CD8-positive, alpha-beta memory T cell (primary cell): Measurements from ENCODE around the gene HOTAIR. TPM values are rescaled to one million over a fixed set of nuclear protein-coding genes. Genes with fewer than 3 reads are reported as not detected.

ENCODE experiments used
- CTCF ChIA-PET: fragments of 350-600 bp; sonication (Branson Sonifier 250); formaldehyde crosslinking; loops from one replicate; lab custom pipeline; 2021; ENCODE audit warnings: antibody characterized with exemption; lab: Charles Lee
- POLR2A ChIA-PET: fragments of 350-600 bp; sonication (Branson Sonifier 250); formaldehyde crosslinking; loops from one replicate; lab custom pipeline; 2021; ENCODE audit warnings: antibody characterized with exemption; lab: Charles Lee
- DNase-seq, 5 donors: peaks; one replicate each; pipeline versions ENCODE4 v3.0.0 to v3.0.0-alpha.2; 2020 to 2022; ENCODE audit warnings: mixed read lengths in 1 of 5
- H3K27ac ChIP-seq: one replicate; pipeline ENCODE4 v1.7.0; 2013; ENCODE audit warnings: low read depth, mild to moderate bottlenecking, low read length, moderate library complexity
- H3K27me3 ChIP-seq: 2 replicates; pipeline ENCODE4 v1.7.0; 2013; ENCODE audit warnings: low read length, mild to moderate bottlenecking; ENCODE audit not compliant: insufficient read depth, poor library complexity, severe bottlenecking
- H3K36me3 ChIP-seq: 2 replicates; pipeline ENCODE4 v1.7.0; 2013; ENCODE audit warnings: mild to moderate bottlenecking, low read length, moderate library complexity; ENCODE audit not compliant: insufficient read depth
- H3K4me1 ChIP-seq: 2 replicates; pipeline ENCODE4 v1.7.0; 2013; ENCODE audit warnings: mild to moderate bottlenecking, low read length, moderate library complexity; ENCODE audit not compliant: insufficient read depth
- H3K4me3 ChIP-seq: 2 replicates; pipeline ENCODE4 v1.7.0; 2013; ENCODE audit warnings: mild to moderate bottlenecking, low read length
- H3K9me3 ChIP-seq: 2 replicates; pipeline ENCODE4 v1.7.0; 2013; ENCODE audit warnings: mild to moderate bottlenecking, low read length
- H3K27ac Mint-ChIP-seq, 8 donors: one replicate each; pipeline ENCODE4 v1.8.0; 2020 to 2021; ENCODE audit warnings: mixed read lengths in 8 of 8, mild to moderate bottlenecking in 6 of 8, inconsistent platforms in 3 of 8, moderate library complexity in 3 of 8
- H3K27me3 Mint-ChIP-seq, 2 donors: one replicate each; pipeline ENCODE4 v1.8.0; 2020 to 2021; ENCODE audit warnings: mixed read lengths in 2 of 2, mild to moderate bottlenecking in 1 of 2, moderate library complexity in 1 of 2
- H3K36me3 Mint-ChIP-seq, 3 donors: one replicate each; pipeline ENCODE4 v1.8.0; 2020 to 2021; ENCODE audit warnings: mixed read lengths in 3 of 3, inconsistent platforms in 1 of 3, mild to moderate bottlenecking in 1 of 3
- H3K4me1 Mint-ChIP-seq, 3 donors: one replicate each; pipeline ENCODE4 v1.8.0; 2020 to 2021; ENCODE audit warnings: mixed read lengths in 3 of 3, inconsistent platforms in 1 of 3, mild to moderate bottlenecking in 1 of 3
- H3K4me3 Mint-ChIP-seq, 7 donors: one replicate each; pipeline ENCODE4 v1.8.0; 2020 to 2021; ENCODE audit warnings: mixed read lengths in 7 of 7, mild to moderate bottlenecking in 6 of 7, moderate library complexity in 4 of 7, inconsistent platforms in 2 of 7
- H3K9me3 Mint-ChIP-seq, 5 donors: one replicate each; pipeline ENCODE4 v1.8.0; 2020 to 2022; ENCODE audit warnings: mixed read lengths in 5 of 5, mild to moderate bottlenecking in 3 of 5, moderate library complexity in 2 of 5, inconsistent platforms in 1 of 5
- polyA plus RNA-seq: library from polyadenylated mRNA; unstranded; fragments of 300-500 nt; fragmentation: Illumina TruSeq; gene quantifications from one replicate; pipeline ENCODE4 v1.2.3, GENCODE V29; 2021
- total RNA-seq, 2 experiments: library from RNA; stranded (reverse); gene quantifications; one replicate each; pipeline ENCODE4 v1.2.3, GENCODE V29; 2021

Gene HOTAIR
- total and polyA plus RNA-seq, 3 experiments from 2014 or later, result not detected

DNA sequence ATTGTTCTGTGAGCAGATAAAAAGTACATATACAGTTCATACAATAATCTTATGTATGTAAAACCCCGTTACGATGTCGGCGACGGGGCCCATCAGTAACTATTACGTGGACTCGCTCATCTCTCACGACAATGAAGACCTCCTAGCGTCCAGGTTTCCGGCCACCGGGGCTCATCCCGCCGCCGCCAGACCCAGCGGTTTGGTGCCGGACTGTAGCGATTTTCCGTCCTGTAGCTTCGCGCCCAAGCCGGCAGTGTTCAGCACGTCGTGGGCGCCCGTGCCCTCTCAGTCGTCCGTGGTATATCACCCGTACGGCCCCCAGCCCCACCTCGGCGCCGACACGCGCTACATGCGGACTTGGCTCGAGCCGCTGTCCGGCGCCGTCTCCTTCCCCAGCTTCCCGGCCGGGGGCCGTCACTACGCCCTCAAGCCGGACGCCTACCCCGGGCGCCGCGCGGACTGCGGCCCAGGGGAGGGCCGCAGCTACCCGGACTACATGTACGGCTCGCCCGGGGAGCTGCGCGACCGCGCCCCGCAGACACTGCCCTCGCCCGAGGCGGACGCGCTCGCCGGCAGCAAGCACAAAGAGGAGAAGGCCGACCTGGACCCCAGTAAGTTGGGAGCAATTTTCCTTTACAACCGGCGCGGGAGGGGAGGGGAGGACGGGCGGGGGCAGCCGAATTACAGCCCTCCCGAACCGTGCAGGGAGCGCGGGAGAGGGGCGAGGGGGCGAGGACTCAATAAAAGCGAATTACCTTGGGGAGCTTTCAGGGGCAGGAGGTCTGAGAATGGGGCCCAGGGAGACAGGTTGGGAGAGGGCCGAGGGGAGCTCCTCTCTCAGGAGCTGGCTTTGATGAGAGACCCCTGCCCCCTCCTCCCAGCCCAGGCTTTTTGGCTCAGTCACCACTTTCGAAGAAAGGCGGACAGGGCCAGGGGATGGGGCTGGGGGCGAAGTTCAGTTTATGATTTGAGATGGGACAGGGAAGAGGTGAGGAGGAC, 25.7 kb upstream of the HOTAIR start, which contains the start of gene HOXC9:
TSS of gene HOXC9 (plus strand) at position 46 of the 999 bp plus-strand sequence. CDS start at position 74, 28 bp downstream.
- POLR2A ChIA-PET, result interaction anchor here (1.2 kb wide), 1 partner anchor 191 kb away, joined by 5 read pairs; no protein-coding TSS in a partner anchor
- Mint-ChIP-seq H3K27ac (peak within 1 kb of the TSS in 2 of 8 donors; percentile 34 to 78), H3K27me3 (peaks cover 89 to 94% of the 10 kb centered on the region in 2 donors), H3K36me3 (no peaks in the 10 kb centered on the region), H3K9me3 (peaks cover 0 to 2% (median 0%) of the 10 kb centered on the region in 5 donors), H3K4me3 (peak within 1 kb of the TSS; percentile 32 to 65 (median 51)), H3K4me1 (peaks cover 22 to 49% (median 23%) of the 10 kb centered on the region in 3 donors)
- Histone ChIP-seq H3K4me1 (peaks cover 34% of the 10 kb centered on the region), H3K27me3 (peaks cover 91% of the 10 kb centered on the region), H3K27ac (peak within 1 kb of the TSS; percentile 65), H3K36me3 (no peaks in the 10 kb centered on the region), H3K9me3 (no peaks in the 10 kb centered on the region), H3K4me3 (peak within 1 kb of the TSS; percentile 26)
- no peak for DNase-seq
- CTCF ChIA-PET, result interaction anchor here (0.6 to 15.2 kb wide), 8 partner anchors 8 to 216 kb away, joined by 3 to 216 read pairs (median 3); partner anchors contain the start of gene HOXC8

DNA sequence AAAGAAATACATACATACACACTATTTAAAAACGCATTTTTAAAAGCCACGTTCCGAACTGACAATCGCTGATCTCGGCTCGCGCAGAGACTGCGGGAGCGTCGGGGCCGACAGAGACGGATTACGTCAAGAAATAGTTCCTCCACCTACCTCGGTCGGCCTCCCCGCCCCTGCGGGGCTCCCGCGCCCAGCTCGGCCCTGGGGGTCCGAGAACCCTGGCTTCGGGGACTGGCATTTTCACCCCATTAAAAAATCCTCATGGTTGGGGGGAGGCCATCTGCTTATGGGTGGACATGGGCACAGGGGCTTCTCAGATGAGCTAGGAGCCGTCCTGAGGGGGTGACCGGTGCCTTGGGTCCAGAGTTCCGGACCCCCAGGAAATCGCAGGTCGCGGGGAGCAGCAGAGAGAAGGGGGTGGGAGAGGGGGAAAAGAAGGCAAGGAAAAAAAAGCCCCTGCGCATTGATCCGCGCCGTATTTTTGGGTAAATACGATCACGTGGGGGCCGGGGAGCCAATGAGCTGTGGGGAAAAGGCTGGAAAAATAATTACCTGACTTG, 24.9 kb upstream of the HOTAIR start:
- Histone ChIP-seq H3K4me3 (peak overlapping the region; percentile 26), H3K27ac (peak overlapping the region; percentile 65), H3K36me3 (no peaks in the 10 kb centered on the region), H3K9me3 (no peaks in the 10 kb centered on the region), H3K4me1 (peaks cover 41% of the 10 kb centered on the region), H3K27me3 (peaks cover 91% of the 10 kb centered on the region)
- Mint-ChIP-seq H3K36me3 (no peaks in the 10 kb centered on the region), H3K27ac (peak overlapping the region in 1 of 8 donors; percentile 43), H3K27me3 (peaks cover 91 to 94% of the 10 kb centered on the region in 2 donors), H3K4me3 (peak overlapping the region; percentile 23 to 65 (median 51)), H3K4me1 (peaks cover 28 to 54% (median 31%) of the 10 kb centered on the region in 3 donors), H3K9me3 (peaks cover 0 to 2% (median 0%) of the 10 kb centered on the region in 5 donors)
- DNase-seq, result no peak
- ChIA-PET CTCF (interaction anchor here (0.6 to 15.2 kb wide), 10 partner anchors 9 to 217 kb away, joined by 3 to 216 read pairs (median 3); partner anchors contain the start of genes HOXC5 and HOXC8), POLR2A (interaction anchor here (1.2 kb wide), 1 partner anchor 192 kb away, joined by 5 read pairs; no protein-coding TSS in a partner anchor)

DNA sequence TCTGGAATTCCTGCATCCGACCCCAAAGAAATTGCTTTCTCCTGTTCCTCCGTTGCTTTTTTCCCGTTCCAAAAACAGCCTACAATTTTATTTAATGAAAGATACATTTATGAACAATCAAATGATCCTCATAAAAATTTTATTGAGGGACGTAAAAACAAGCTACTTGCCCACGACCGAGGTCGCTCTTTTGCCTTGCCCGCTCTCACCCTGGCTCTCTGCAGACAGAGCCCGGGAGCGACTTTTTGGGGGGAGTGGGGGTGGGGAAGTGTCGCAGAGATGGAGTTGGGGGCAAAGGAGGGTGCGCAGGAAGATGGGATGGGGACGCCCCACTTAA, 24.1 kb upstream of the HOTAIR start:
- ChIA-PET POLR2A (no interaction called here), CTCF (interaction anchor here (1.2 to 15.2 kb wide), 3 partner anchors 10 to 206 kb away, joined by 3 to 216 read pairs (median 5); partner anchors contain the start of genes HOXC5 and HOXC8)
- peak overlapping the region in 2 of 8 donors; percentile 34 to 43 for H3K27ac Mint-ChIP-seq
- peaks cover 91% of the 10 kb centered on the region for H3K27me3 ChIP-seq
- H3K36me3 ChIP-seq, result no peaks in the 10 kb centered on the region
- peaks cover 0 to 3% (median 1%) of the 10 kb centered on the region in 5 donors for H3K9me3 Mint-ChIP-seq
- H3K36me3 Mint-ChIP-seq, result no peaks in the 10 kb centered on the region
- no peak for DNase-seq
- peaks cover 28 to 61% (median 36%) of the 10 kb centered on the region in 3 donors for H3K4me1 Mint-ChIP-seq
- H3K27ac ChIP-seq, result no peak overlapping the region
- peaks cover 90 to 94% of the 10 kb centered on the region in 2 donors for H3K27me3 Mint-ChIP-seq
- no peaks in the 10 kb centered on the region for H3K9me3 ChIP-seq
- peak overlapping the region in 2 of 7 donors; percentile 45 to 59 for H3K4me3 Mint-ChIP-seq
- peaks cover 46% of the 10 kb centered on the region for H3K4me1 ChIP-seq
- H3K4me3 ChIP-seq, result no peak overlapping the region

- Mint-ChIP-seq H3K27ac (peak overlapping the region in 1 of 8 donors; percentile 43), H3K4me1 (peaks cover 31 to 66% (median 40%) of the 10 kb centered on the region in 3 donors), H3K36me3 (no peaks in the 10 kb centered on the region), H3K27me3 (peaks cover 91 to 94% of the 10 kb centered on the region in 2 donors), H3K4me3 (peak overlapping the region in 5 of 7 donors; percentile 8 to 71 (median 27)), H3K9me3 (peaks cover 0 to 6% (median 2%) of the 10 kb centered on the region in 5 donors)
- H3K27me3 ChIP-seq, result peaks cover 91% of the 10 kb centered on the region
- H3K9me3 ChIP-seq, result no peaks in the 10 kb centered on the region
- no peak overlapping the region for H3K4me3 ChIP-seq
- CTCF ChIA-PET, result interaction anchor here (1.2 to 15.2 kb wide), 4 partner anchors 10 to 207 kb away, joined by 3 to 216 read pairs (median 5); partner anchors contain the start of genes HOXC5 and HOXC8
- POLR2A ChIA-PET, result no interaction called here
- H3K27ac ChIP-seq, result no peak overlapping the region
- H3K4me1 ChIP-seq, result peaks cover 46% of the 10 kb centered on the region
- no peak for DNase-seq
- no peaks in the 10 kb centered on the region for H3K36me3 ChIP-seq
These were observed 23.6 kb upstream of the HOTAIR start for GRCh38 chr12:53998110-53998899.

- no peak overlapping the region for H3K27ac ChIP-seq
- H3K27me3 ChIP-seq, result peaks cover 94% of the 10 kb centered on the region
- peaks cover 0 to 7% (median 2%) of the 10 kb centered on the region in 5 donors for H3K9me3 Mint-ChIP-seq
- no peaks in the 10 kb centered on the region for H3K9me3 ChIP-seq
- no peaks in the 10 kb centered on the region for H3K36me3 ChIP-seq
- ChIA-PET POLR2A (interaction anchor here (0.8 kb wide), 1 partner anchor 173 kb away, joined by 5 read pairs; no protein-coding TSS in a partner anchor), CTCF (interaction anchor here (1.2 to 15.2 kb wide), 5 partner anchors 8 to 208 kb away, joined by 3 to 216 read pairs (median 4); partner anchors contain the start of gene HOXC10)
- H3K4me3 ChIP-seq, result no peak overlapping the region
- H3K36me3 Mint-ChIP-seq, result no peaks in the 10 kb centered on the region
- H3K27me3 Mint-ChIP-seq, result peaks cover 91 to 94% of the 10 kb centered on the region in 2 donors
- no peak for DNase-seq
- H3K4me1 ChIP-seq, result peaks cover 46% of the 10 kb centered on the region
- H3K4me3 Mint-ChIP-seq, result peak overlapping the region in 6 of 7 donors; percentile 1 to 84 (median 57)
- peaks cover 31 to 64% (median 40%) of the 10 kb centered on the region in 3 donors for H3K4me1 Mint-ChIP-seq
- peak overlapping the region in 1 of 8 donors; percentile 51 for H3K27ac Mint-ChIP-seq
These were observed 22.7 kb upstream of the HOTAIR start for GRCh38 chr12:53997204-53998109.
